Astrocyte (in vitro differentiated cells and primary cell): ENCODE measurements around the gene ITGAE.

ENCODE experiments used
- EZH2 ChIP-seq: IDR thresholded peaks from 2 replicates; pipeline ENCODE4 v1.6.1; 2012; ENCODE audit warnings: mild to moderate bottlenecking, low read length, inconsistent platforms; ENCODE audit not compliant: insufficient read depth
- TF ChIP-seq, protein P1 (sequence below): IDR thresholded peaks from 2 replicates; pipeline ENCODE4 v1.5.1; 2011; ENCODE audit warnings: low read depth, mild to moderate bottlenecking, inconsistent platforms, low read length, moderate library complexity; ENCODE audit not compliant: insufficient read depth

DNA sequence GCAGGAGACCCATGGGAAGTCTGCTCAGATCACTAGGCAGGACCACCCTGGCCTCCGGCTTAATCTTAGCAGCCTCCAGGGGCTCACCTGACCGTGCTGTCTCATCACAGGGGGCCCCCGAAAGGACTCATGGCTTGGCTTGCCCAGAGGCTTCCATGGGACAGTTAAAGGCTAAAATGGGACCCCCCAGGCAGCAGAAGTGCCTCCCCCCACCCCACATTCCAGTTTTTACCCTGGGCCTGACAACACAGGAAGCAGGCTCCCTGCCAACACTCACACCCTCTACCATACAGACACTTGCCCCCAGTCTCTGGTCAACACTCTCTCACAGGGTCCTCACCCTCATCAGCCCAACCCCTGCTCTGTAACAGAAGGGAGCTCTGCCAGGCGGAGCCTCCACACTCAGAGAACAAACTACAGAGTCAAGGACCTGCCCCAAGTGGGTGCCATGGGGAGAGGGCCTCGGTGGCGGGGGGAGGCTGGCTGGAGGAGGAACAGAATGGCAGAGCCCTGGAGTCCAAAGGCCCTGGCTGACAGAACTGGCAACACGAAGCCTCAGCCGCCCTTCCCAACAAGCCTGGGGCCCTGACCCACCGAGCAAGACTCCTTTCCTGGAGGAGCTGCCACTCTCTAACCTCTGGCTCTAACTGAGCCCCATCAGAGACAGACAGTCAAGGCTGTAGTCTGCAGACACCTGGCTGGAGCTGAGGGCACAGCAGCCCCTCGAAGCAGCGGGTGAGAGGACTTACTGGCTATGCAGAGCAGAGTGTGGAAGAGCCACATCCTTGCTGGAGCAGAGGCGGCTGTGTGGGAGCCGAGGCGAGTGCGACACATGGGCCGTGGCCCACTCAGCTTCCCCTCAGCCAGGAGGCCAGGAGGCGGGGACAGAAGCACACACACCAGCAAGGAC, at the start of gene ITGAE:
- TF ChIP-seq EZH2 = no peak
- TF ChIP-seq, protein P1, sequence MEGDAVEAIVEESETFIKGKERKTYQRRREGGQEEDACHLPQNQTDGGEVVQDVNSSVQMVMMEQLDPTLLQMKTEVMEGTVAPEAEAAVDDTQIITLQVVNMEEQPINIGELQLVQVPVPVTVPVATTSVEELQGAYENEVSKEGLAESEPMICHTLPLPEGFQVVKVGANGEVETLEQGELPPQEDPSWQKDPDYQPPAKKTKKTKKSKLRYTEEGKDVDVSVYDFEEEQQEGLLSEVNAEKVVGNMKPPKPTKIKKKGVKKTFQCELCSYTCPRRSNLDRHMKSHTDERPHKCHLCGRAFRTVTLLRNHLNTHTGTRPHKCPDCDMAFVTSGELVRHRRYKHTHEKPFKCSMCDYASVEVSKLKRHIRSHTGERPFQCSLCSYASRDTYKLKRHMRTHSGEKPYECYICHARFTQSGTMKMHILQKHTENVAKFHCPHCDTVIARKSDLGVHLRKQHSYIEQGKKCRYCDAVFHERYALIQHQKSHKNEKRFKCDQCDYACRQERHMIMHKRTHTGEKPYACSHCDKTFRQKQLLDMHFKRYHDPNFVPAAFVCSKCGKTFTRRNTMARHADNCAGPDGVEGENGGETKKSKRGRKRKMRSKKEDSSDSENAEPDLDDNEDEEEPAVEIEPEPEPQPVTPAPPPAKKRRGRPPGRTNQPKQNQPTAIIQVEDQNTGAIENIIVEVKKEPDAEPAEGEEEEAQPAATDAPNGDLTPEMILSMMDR = no peak
